Activated CD8-positive, alpha-beta memory T cell treated with anti-CD3 and anti-CD28 coated beads for 1 hour (primary cell): Measurements from ENCODE around the gene C3orf85.
"Not testable (repeated sequence)": the region's sequence is repeated elsewhere in the genome, so short reads cannot be mapped to it uniquely, and the experiment has no call there.

Experiments
- DNase-seq, 2 donors: peaks; one replicate each; pipeline ENCODE4 v3.0.0-alpha.2; 2020; ENCODE audit warnings: low read depth in 1 of 2; ENCODE audit errors: extremely low read depth in 1 of 2

C3orf85 gene, protein sequence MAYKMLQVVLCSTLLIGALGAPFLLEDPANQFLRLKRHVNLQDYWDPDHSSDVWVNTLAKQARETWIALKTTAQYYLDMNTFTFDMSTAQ

GRCh38 chr3:109136523-109136922 lies at the start of gene C3orf85:
TSS of gene C3orf85 (plus strand) at chr3:109136719. CDS start at chr3:109136848, 129 bp downstream.
- no peak for DNase-seq

DNA sequence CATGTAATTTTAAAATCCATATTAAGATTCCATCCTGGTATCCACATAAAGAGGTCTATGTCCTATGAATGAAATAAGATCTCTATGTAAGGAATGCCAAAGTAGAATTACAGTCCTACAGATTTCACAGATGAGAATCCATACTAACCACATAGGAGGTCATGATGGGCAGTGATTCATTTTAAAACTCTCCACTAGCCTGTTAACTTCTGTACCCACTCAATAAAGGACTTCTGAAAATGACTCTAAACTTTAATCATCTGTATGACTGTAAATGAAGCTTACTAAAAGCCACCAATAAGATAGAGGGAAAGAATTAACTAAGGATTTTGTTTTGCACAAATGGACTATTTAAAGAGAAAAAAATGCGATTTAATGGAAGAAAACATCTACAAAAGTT lies 47.3 kb upstream of the C3orf85 start:
- DNase-seq = no peak

DNA sequence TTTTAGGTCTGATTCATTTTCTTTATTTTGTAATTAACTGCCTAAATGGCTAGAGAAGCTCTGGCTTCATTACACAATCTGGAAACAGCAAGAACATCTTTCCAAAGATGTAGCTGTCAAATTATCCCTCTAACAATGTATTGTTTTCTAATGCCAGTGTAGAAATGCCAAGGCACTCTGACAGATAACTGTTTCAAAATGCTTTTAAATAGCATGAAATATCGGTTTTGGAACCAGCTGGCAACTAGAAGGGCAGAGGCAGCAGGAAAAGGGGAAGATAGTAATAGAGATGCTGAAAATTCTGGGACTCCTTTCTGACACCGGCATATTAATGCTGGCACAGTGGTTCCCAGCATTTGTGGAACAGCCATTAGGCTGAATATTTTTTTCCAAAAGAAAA lies 44.7 kb upstream of the C3orf85 start:
- DNase-seq = no peak

- DNase-seq = no peak
These were observed 43.0 kb upstream of the C3orf85 start for GRCh38 chr3:109093561-109093960.

GRCh38 chr3:109095166-109095565 lies 41.4 kb upstream of the C3orf85 start:
- no peak for DNase-seq

GRCh38 chr3:109098079-109098644 lies 38.4 kb upstream of the C3orf85 start:
- DNase-seq = no peak

- DNase-seq = no peak
These were observed 26.9 kb upstream of the C3orf85 start for GRCh38 chr3:109109574-109109973.

GRCh38 chr3:109112946-109113760 lies 23.4 kb upstream of the C3orf85 start:
- DNase-seq = no peak

DNA sequence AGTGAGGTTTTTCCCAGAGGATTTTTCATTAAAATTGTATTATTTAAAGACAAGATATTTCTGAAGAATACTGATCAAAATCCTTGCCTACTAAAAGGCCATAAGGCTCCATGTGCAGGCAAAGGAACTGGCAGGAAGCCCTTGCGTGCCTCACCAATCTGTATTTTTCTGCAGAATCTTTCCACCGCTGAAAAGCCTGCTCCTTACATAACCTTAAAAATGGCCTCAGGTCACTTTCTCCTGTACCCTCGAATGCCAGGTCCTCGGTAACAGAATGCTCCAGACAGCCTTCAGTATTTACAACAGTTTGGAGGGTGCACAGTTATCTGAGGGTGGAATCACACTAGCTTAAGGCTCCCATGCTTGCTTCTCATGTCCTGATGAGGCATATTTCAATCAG lies 21.8 kb upstream of the C3orf85 start:
- no peak for DNase-seq

- no peak for DNase-seq
These were observed 21.1 kb upstream of the C3orf85 start for GRCh38 chr3:109115451-109115850.

- no peak for DNase-seq
These were observed 20.5 kb upstream of the C3orf85 start for GRCh38 chr3:109116031-109116430.

DNA sequence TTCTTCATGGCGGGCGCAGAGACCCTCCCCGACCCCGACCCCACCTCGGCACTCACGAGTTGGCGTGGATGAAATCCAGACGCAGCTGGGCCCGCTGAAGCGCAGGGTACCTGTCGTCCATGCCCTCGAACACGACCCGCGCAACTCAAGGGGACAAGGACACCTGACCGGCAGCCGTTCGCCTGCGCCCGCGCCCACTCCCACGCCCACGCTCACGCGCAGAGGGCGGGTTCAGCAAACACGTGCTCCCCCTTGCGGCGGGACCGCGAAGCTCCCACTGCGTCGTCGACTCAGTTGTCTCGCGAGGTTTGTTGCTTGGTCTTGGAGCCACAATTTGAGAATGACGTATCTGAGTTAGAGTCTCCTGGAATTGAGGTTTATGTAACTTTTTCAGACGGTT lies 18.6 kb upstream of the C3orf85 start, which contains the start of gene MORC1:
TSS of gene MORC1 (minus strand) at position 196 of the 400 bp plus-strand sequence. CDS start at position 121, 75 bp downstream.
- no peak for DNase-seq

DNA sequence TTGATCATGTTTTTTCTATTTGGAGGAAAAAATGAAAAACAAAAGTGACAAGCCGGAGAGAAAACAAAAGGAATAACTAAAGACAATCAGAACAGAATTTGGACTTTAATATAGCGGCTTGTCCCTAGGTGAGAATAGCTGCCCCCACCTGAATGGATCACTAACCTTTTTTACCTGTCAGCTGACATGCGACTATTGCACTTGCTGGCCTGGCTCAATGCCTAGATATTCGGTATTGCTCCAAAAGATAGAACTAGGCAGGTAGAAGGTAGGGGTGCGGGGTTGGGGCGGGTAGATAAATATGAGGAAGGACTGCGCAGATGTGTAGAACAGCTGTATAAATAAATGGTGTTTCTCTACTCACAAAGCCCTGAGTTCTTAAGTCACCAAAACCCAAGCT lies 17.9 kb upstream of the C3orf85 start:
- no peak for DNase-seq

- no peak for DNase-seq
These were observed 13.8 kb upstream of the C3orf85 start for GRCh38 chr3:109122690-109123089.

DNA sequence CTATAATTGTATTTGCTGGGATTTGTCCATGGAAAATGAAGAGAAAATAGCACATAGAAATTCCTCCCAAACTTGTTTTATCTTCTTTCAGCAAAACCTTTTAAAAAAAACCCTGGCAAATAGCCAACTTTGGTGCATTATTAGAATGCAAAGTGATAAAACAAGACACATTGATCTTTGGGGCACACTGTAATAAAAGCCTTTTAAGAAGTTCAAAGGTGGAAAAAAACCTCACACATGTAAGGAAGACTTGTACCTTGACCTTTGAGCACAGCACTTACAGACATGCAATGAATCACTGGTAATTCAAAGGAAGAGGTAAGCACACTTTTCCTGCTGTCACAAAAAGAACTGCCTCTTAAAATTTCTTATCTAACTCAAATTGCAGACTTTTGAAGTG lies 10.6 kb upstream of the C3orf85 start:
- DNase-seq = no peak

GRCh38 chr3:109127553-109127952 lies 9.0 kb upstream of the C3orf85 start:
- no peak for DNase-seq

- DNase-seq = no peak
These were observed 5.2 kb upstream of the C3orf85 start for GRCh38 chr3:109131276-109131675.

DNA sequence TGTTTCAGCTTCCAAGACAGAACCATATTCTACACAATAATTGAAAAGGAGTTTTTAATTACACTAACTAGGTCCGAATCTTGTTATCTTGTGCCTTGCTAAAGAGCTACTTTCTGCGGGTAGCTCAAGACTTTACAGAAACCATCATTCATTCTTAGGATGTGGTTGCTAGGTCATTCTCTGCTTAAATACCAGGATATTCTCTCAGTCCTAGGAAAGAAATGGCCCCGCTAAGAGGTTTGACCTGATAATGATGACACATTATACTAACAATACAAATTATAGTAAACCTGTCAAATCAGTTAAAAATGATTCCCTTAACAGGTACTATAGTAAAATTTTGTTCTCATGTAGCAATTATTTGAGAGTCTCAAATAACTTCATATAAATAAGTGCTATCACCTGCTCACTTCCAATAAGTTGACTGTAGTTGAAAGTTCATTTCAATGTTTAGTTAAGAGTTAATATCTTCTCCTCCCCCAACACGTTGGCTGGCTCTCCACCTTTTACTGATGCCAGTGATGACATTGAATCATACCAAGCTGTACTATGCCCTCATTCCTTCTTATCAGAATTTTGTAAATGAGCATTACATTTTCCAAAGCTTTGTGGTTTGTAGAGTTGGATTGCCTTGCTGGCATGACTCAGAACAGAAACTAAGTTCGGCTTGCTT lies 3.6 kb upstream of the C3orf85 start:
- no peak for DNase-seq

- not testable (repeated sequence) for DNase-seq
These were observed 3.1 kb upstream of the C3orf85 start for GRCh38 chr3:109133474-109133816.

GRCh38 chr3:109137761-109138160 lies 1.2 kb downstream of the C3orf85 start:
- DNase-seq = no peak

GRCh38 chr3:109140318-109140717 lies 3.8 kb downstream of the C3orf85 start:
- no peak for DNase-seq

- DNase-seq = no peak
These were observed 7.1 kb downstream of the C3orf85 start for GRCh38 chr3:109143646-109144045.
